Esophagus squamous epithelium (tissue), 5 donors: Measurements from ENCODE around the gene RGS3. TPM values are rescaled to one million over a fixed set of nuclear protein-coding genes. Genes with fewer than 3 reads are reported as not detected.

Source experiments
- DNase-seq: peaks from one replicate; lab custom pipeline; 2025; lab: John Stamatoyannopoulos, UW
- H3K27ac ChIP-seq, 4 donors: fragments of 200-600 bp; sonication (generic); one replicate each; pipeline ENCODE4 v1.5.1; 2016 to 2019; ENCODE audit warnings: mild to moderate bottlenecking in 1 of 4
- H3K27me3 ChIP-seq, 4 donors: fragments of 200-600 bp; sonication (generic); 1 replicate in 3 of 4; 2 replicates in 1 of 4; pipeline versions ENCODE4 v1.5.1 to v1.6.0; 2017 to 2021; ENCODE audit warnings: antibody characterized with exemption in 1 of 4
- H3K36me3 ChIP-seq, 3 donors: fragments of 200-600 bp; sonication (generic); one replicate each; pipeline ENCODE4 v1.5.1; 2016 to 2019
- H3K4me1 ChIP-seq, 3 donors: fragments of 200-600 bp; sonication (generic); one replicate each; pipeline ENCODE4 v1.5.1; 2017 to 2019
- H3K4me3 ChIP-seq, 4 donors: fragments of 200-600 bp; sonication (generic); 1 replicate in 3 of 4; 2 replicates in 1 of 4; pipeline ENCODE4 v1.5.1; 2016 to 2019; ENCODE audit warnings: mild to moderate bottlenecking in 2 of 4, moderate library complexity in 1 of 4
- H3K9me3 ChIP-seq, 3 donors: fragments of 200-600 bp; sonication (generic); one replicate each; pipeline ENCODE4 v1.5.1; 2016 to 2019
- CTCF ChIP-seq, 6 experiments: fragments of 450-650 bp in 4 of 6; fragments of 200-600 bp in 2 of 6; sonication (generic) in 2 of 6; IDR thresholded peaks; one replicate each; pipeline ENCODE4 v1.5.1; 2016 to 2019; ENCODE audit warnings: antibody characterized with exemption in 6 of 6, mild to moderate bottlenecking in 4 of 6, moderate library complexity in 4 of 6
- POLR2A ChIP-seq, 4 donors: fragments of 450-650 bp; IDR thresholded peaks; one replicate each; pipeline ENCODE4 v1.6.1; 2017; ENCODE audit warnings: antibody characterized with exemption in 4 of 4, mild to moderate bottlenecking in 4 of 4, moderate library complexity in 3 of 4
- WGBS, 2 donors: methylation state at CpG; one replicate each; pipeline ENCODE4 v1.1.5; 2018; 5-methylcytosine and 5-hydroxymethylcytosine counted together
- intact Hi-C: fragments of 100-400 bp; cut with DNase I; formaldehyde crosslinking; loops from one replicate; pipeline ENCODE4 v1.15.0; 2022
- total RNA-seq, 4 donors: library from RNA; depleted of rRNA; stranded (reverse); fragments of >200 nt; gene quantifications; one replicate each; pipeline ENCODE4 v1.1.0, GENCODE V29; 2016
- donor health status: DM: yes; HTN: yes; CAD: no.

The RGS3 gene
- total RNA-seq, 4 donors from 2014 or later: 9.7 to 16.3 (median 12.7) TPM

- DNase-seq: no peak
- Histone ChIP-seq H3K27me3 (no peaks in the 10 kb centered on the region), H3K4me1 (peaks cover 28 to 75% (median 56%) of the 10 kb centered on the region in 3 donors), H3K4me3 (no peak overlapping the region), H3K36me3 (no peaks in the 10 kb centered on the region), H3K27ac (no peak overlapping the region), H3K9me3 (no peaks in the 10 kb centered on the region)
- WGBS, 2 donors: 55 to 91% methylated on average over 3 to 4 of the region's 11 CpGs
- intact Hi-C loops: no loop called here
- no peak for TF ChIP-seq CTCF (IDR thresholded peaks at IDR 0.05)
- no peak for TF ChIP-seq POLR2A (IDR thresholded peaks at IDR 0.05)
Observed at GRCh38 chr9:113568571-113569321, 105.2 kb downstream of the RGS3 start.

- 70 to 79% methylated on average over 1 to 2 of the region's 2 CpGs for WGBS, 2 donors
- Histone ChIP-seq H3K4me3 (no peak overlapping the region), H3K27me3 (no peaks in the 10 kb centered on the region), H3K9me3 (no peaks in the 10 kb centered on the region), H3K27ac (no peak overlapping the region), H3K4me1 (peaks cover 26 to 75% (median 56%) of the 10 kb centered on the region in 3 donors), H3K36me3 (no peaks in the 10 kb centered on the region)
- DNase-seq: no peak
- intact Hi-C loops: no loop called here
- TF ChIP-seq CTCF (IDR thresholded peaks at IDR 0.05): no peak
- TF ChIP-seq POLR2A (IDR thresholded peaks at IDR 0.05): no peak
Observed at GRCh38 chr9:113569472-113570060, 106.0 kb downstream of the RGS3 start.

- no peak overlapping the region for H3K4me3 ChIP-seq
- peaks cover 26 to 75% (median 56%) of the 10 kb centered on the region in 3 donors for H3K4me1 ChIP-seq
- H3K9me3 ChIP-seq: no peaks in the 10 kb centered on the region
- no peak for DNase-seq
- no peak overlapping the region for H3K27ac ChIP-seq
- H3K36me3 ChIP-seq: no peaks in the 10 kb centered on the region
- intact Hi-C loops: no loop called here
- WGBS, 2 donors: 88 to 95% methylated on average over 8 to 9 of the region's 9 CpGs
- H3K27me3 ChIP-seq: no peaks in the 10 kb centered on the region
- TF ChIP-seq CTCF (IDR thresholded peaks at IDR 0.05) (no peak), POLR2A (IDR thresholded peaks at IDR 0.05) (no peak)
Observed at GRCh38 chr9:113570106-113570505, 106.6 kb downstream of the RGS3 start.

GRCh38 chr9:113570749-113571711 is 107.5 kb downstream of the RGS3 start:
- DNase-seq: no peak
- Histone ChIP-seq H3K27ac (no peak overlapping the region), H3K9me3 (no peaks in the 10 kb centered on the region), H3K4me1 (peaks cover 19 to 69% (median 55%) of the 10 kb centered on the region in 3 donors), H3K27me3 (no peaks in the 10 kb centered on the region), H3K4me3 (no peak overlapping the region), H3K36me3 (no peaks in the 10 kb centered on the region)
- 61% methylated on average over 12 of the region's 12 CpGs for WGBS, 2 donors
- no peak for TF ChIP-seq CTCF (IDR thresholded peaks at IDR 0.05)
- TF ChIP-seq POLR2A (IDR thresholded peaks at IDR 0.05): no peak
- intact Hi-C loops: no loop called here
